Chondrocyte (in vitro differentiated cells): ENCODE results near the gene SENP1. TPM values are rescaled to one million over a fixed set of nuclear protein-coding genes. Genes with fewer than 3 reads are reported as not detected.
"Not testable (repeated sequence)": the region's sequence is repeated elsewhere in the genome, so short reads cannot be mapped to it uniquely, and the experiment has no call there.

Experiments used
- DNase-seq: peaks from one replicate; pipeline ENCODE4 v3.0.0; 2021; ENCODE audit warnings: mixed read lengths, low spot score
- H3K27ac Mint-ChIP-seq: one replicate; pipeline ENCODE4 v1.8.0; 2021; ENCODE audit warnings: mild to moderate bottlenecking, moderate library complexity, mixed read lengths; ENCODE audit not compliant: unreplicated experiment
- H3K27me3 Mint-ChIP-seq: 2 replicates; pipeline ENCODE4 v1.8.0; 2021; ENCODE audit warnings: low read depth, mixed read lengths
- H3K36me3 Mint-ChIP-seq: 2 replicates; pipeline ENCODE4 v1.8.0; 2021; ENCODE audit warnings: low read depth, mixed read lengths
- H3K4me1 Mint-ChIP-seq: 2 replicates; pipeline ENCODE4 v1.8.0; 2021; ENCODE audit warnings: low read depth, mild to moderate bottlenecking, mixed read lengths
- H3K4me3 Mint-ChIP-seq: one replicate; pipeline ENCODE4 v1.8.0; 2021; ENCODE audit warnings: mild to moderate bottlenecking, moderate library complexity, mixed read lengths; ENCODE audit not compliant: unreplicated experiment
- H3K9me3 Mint-ChIP-seq: 2 replicates; pipeline ENCODE4 v1.8.0; 2021; ENCODE audit warnings: low read depth, mixed read lengths
- CTCF ChIP-seq: fragments of 200-600 bp; sonication (generic); IDR thresholded peaks from 2 replicates; pipeline ENCODE4 v1.5.0; 2021; ENCODE audit warnings: antibody characterized with exemption, mild to moderate bottlenecking, moderate library complexity
- total RNA-seq: library from RNA; stranded (reverse); gene quantifications from 3 replicates; pipeline ENCODE4 v1.2.1, GENCODE V29; 2021

Gene SENP1
- total RNA-seq, 1 donor from 2014 or later, result 19.7 TPM

DNA sequence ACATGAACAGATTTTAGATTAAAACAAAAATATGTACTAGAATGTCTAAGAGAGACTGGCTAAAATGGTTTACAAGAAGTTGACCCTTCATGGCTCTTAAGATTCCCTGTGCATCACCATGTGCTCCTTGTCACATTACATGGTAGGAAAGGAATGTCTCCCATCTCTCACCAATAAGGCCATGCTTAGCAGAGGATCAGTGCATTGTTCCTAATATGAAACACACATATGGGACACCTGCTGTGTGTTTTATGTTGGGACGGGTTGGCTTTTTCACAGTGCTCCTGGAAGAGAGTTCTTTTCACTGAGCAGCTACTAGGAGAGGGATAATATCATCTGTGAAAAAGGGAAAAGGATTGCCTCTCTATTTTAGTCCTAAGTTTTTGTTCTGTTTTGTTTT is 22.9 kb upstream of the SENP1 start:
- H3K27ac Mint-ChIP-seq, result no peak overlapping the region

GRCh38 chr12:48126953-48127630 is 21.2 kb upstream of the SENP1 start:
- DNase-seq, result no peak
- no peak overlapping the region for H3K4me3 Mint-ChIP-seq
- TF ChIP-seq CTCF, result no peak
- no peaks in the 10 kb centered on the region for H3K27me3 Mint-ChIP-seq
- H3K27ac Mint-ChIP-seq, result no peak overlapping the region
- H3K36me3 Mint-ChIP-seq, result peaks cover 32% of the 10 kb centered on the region
- H3K4me1 Mint-ChIP-seq, result no peaks in the 10 kb centered on the region
- H3K9me3 Mint-ChIP-seq, result no peaks in the 10 kb centered on the region

More for the DNA sequence above, 22.9 kb upstream of the SENP1 start:
- Mint-ChIP-seq H3K36me3 (peaks cover 39% of the 10 kb centered on the region), H3K27me3 (no peaks in the 10 kb centered on the region), H3K9me3 (no peaks in the 10 kb centered on the region), H3K4me3 (no peak overlapping the region), H3K4me1 (no peaks in the 10 kb centered on the region)
- no peak for TF ChIP-seq CTCF
- DNase-seq, result no peak

- no peak for TF ChIP-seq CTCF
- DNase-seq, result no peak
- H3K4me3 Mint-ChIP-seq, result no peak overlapping the region
- H3K4me1 Mint-ChIP-seq, result peaks cover 2% of the 10 kb centered on the region
- H3K36me3 Mint-ChIP-seq, result peaks cover 27% of the 10 kb centered on the region
- no peaks in the 10 kb centered on the region for H3K27me3 Mint-ChIP-seq
- no peak overlapping the region for H3K27ac Mint-ChIP-seq
- no peaks in the 10 kb centered on the region for H3K9me3 Mint-ChIP-seq
Measured at GRCh38 chr12:48125985-48126384, 20.1 kb upstream of the SENP1 start.

DNA sequence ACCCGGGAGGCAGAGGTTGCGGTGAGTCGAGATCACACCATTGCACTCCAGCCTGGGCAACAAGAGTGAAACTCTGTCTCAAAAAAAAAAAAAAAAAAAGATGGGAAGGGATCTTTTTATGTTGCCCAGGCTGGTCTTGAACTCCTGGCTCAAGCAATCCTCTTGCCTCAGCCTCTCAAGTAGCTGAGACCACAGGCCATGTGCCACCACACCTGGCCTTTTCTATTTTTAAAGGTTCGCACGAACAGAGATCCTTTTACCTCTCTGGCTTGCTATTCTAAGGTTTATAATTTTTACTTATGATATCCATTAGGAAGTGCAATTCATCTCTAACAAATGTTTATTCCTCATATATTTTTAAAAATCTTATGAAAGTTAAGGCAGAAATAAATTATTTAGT is 19.7 kb upstream of the SENP1 start:
- H3K27ac Mint-ChIP-seq, H3K4me3 Mint-ChIP-seq, DNase-seq, H3K4me1 Mint-ChIP-seq, H3K9me3 Mint-ChIP-seq, H3K27me3 Mint-ChIP-seq: not testable (repeated sequence)
- peaks cover 25% of the 10 kb centered on the region for H3K36me3 Mint-ChIP-seq

DNA sequence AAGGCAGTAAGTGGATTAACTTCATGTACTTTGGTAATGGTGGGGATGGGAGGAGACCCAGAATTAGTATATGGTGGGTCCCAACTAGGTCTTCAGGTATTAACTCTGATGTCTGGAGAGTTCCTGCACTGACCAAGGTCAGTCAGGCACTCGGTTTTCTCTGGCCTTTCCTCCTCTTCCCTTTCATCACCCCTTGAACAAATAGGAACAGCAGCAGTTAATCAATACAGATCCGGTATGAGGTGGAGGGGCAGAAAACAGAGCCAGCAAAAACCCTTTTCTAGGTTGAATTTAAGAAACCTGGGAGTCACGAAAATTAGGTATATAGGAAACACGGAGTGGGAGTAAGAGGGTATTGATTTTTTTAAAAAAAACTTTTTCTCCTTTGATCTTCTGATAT is 17.3 kb upstream of the SENP1 start:
- H3K27me3 Mint-ChIP-seq, result no peaks in the 10 kb centered on the region
- peaks cover 23% of the 10 kb centered on the region for H3K4me1 Mint-ChIP-seq
- no peak for DNase-seq
- H3K9me3 Mint-ChIP-seq, result no peaks in the 10 kb centered on the region
- no peak overlapping the region for H3K27ac Mint-ChIP-seq
- H3K4me3 Mint-ChIP-seq, result no peak overlapping the region
- peaks cover 18% of the 10 kb centered on the region for H3K36me3 Mint-ChIP-seq
- no peak for TF ChIP-seq CTCF
